Measurements from ENCODE around the gene DNAJC16.
"Not testable (repeated sequence)": the region's sequence is repeated elsewhere in the genome, so short reads cannot be mapped to it uniquely, and the experiment has no call there.

The DNAJC16 gene

DNA sequence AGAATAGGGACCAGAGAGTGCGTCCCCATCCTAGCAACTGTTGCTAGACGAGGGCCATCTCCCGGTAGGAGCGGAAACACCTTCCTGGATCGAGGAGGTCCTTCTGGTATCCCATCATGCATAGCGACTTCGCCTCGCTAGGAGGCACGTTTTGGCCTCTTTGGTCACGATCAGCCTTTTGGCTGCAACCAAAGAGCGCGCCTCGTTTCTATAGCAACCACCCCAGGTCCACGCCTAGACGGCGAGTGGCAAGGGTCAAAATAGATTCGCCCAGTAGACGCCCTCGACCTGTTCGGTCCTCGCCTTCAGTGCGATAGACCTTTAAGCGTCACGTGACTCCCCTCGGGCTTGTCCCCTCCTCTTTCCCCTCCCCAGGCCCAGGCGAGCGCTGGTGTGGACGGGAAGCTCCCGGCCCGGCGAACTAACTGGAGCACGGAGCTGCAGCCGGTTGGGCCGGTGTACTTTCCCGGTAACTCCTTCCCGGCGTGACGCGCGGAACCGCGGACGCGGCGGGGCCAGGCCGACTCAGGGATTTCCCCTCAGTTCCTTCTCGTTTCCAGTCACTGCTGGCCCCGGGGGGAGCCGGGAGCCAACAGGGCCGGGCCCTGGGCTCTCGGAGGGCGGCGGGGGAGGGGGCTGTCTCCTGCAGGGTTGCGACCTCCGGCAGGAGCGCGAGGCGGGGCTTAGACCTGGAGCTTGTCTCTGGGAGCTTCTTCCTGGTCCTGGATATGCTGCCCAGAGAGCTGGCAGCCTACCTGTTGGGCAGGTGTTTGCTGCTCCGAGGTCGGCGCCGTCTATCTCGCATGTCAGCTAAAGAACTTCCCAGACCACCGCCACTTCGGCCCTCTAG lies at the start of gene DNAJC16:
Gene DNAJC16, plus strand, starts transcription at position 359 of the 850 bp plus-strand sequence. CDS start 2,258 bp downstream, outside the sequence.
- peak; percentile 100 for DNase-seq

DNA sequence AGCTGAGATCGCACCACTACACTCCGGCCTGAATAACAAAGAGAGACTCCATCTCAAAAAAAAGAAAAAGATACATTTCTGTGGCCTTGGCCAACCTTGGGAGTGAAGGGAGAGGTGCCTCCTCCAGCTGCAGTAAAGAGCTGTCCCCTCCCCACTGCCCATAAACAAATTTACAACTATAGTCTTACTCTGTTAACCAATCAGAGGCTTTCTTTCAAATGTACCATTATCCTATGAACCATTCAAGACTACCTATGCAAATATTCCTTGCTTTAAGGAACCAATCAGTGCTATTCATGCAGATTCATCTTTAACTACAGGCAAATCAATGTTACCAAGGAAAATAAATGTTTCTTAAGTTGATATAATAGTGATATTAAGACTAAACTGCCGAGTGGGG lies 49.7 kb upstream of the DNAJC16 start:
- DNase-seq: no peak

DNA sequence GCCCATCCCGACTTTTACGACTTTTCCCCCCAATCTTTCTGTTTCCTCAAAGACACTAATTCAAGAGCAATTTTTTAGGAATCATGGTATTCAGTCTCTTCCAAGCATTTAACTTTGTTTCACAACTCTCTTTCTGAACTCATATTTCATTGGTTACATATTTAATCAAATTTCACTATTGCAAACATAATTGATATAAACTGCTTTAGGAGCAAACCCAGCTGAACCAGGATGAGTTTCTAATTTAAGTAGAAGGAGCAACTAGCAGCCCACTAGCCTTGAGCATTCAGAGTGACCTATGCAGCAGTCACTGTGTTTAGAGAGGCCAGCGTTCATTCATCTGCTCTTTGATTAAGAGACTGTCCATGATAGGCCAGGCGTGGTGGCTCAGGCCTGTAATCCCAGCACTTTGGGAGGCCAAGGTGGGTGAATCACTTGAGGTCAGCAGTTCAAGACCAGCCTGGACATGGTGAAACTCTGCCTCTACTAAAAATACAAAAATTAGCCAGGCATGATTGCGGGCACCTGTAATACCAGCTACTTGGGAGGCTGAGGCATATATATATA lies 48.9 kb upstream of the DNAJC16 start:
- no peak for DNase-seq

DNA sequence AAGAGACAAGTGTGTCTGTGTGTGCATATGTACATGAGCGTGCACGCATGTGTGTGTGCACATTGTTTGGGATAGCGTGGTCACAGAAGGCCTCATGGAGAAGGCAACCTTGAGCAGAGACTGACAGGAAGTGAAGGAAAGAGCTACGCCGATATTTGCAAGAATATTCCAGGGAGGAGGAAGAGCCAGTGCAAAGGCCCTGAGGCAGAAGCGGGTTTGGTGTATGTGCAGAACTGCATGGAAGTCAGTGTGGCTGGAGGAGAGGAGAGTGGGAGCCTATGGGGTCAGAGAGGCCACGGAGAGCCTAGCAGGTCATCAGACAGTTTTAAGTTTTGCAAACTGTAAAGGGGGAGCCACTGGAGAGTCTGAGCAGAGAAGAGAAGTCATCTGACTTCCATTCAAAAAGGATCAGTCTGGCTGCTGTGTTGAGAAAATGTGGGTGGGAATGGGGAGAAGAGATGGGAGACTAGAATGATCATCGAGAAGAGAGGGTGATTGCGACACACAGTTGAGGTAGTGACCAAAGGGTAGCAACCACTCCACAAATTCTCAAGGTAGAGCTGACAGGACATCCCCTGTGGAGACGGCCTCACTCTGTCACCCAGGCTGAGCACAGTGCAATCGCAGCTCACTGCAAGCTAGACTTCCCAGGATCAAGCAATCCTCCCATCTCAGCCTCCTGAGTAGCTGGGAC lies 46.8 kb upstream of the DNAJC16 start:
- no peak for DNase-seq

DNA sequence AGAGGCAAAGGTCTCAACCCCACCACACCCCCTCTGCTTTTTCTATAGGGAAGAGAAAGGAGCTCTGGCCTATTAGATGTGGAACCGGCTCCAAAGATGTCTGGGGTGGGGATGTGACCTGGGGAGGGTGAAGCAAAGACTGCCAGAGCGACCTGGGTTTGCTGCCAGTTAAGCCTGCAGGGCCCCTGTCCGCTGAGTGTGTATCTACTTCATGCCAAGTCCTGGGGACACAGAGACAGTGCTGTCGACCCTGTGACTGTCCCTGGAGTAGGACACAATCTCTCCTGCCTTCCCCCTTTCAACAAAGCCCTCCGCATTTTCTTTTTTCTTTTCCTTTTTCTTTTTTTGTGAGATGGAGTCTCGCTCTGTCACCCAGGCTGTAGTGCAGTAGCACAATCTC lies 44.2 kb upstream of the DNAJC16 start:
- DNase-seq: not testable (repeated sequence)

DNA sequence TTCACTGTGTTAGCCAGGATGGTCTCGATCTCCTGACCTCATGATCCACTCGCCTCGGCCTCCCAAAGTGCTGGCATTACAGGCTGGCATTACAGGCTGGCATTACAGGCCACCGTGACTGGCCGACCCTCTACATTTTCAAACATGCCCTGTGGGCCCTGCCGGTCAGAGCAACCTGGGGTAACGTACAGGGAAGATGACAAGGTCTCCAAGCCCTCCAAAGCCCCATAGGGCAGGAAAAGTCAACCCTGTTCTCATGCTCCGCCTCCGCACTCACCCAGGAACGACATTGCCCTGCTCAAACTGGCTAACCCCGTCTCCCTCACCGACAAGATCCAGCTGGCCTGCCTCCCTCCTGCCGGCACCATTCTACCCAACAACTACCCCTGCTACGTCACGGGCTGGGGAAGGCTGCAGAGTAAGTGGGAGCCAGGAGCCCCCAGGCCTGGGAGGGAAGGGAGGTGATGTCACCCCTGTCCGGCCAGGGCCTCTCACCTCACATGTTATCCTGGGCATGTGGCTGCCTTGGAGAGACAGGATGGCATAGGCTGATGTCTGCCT lies 43.6 kb upstream of the DNAJC16 start:
- DNase-seq: not testable (repeated sequence)

DNA sequence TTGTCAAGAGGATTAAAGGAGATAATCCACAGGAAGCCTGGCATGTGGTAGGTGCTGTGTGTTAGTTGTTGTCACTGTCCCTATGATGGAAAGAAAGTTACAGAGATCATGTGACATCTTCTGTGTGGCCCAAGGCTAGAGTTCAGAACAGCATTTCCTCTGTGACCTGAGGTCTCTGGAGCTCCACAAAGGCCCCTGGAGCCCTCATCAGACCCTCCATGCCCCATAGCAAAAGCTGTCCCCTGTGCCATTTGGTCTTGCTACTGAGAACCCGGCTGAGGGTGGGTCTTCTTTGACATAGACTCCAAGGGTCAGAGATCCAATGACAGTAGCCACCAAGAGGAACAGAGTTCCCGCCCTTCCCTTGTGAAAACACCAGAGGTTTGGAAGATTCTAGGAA lies 42.7 kb upstream of the DNAJC16 start:
- DNase-seq: no peak

DNA sequence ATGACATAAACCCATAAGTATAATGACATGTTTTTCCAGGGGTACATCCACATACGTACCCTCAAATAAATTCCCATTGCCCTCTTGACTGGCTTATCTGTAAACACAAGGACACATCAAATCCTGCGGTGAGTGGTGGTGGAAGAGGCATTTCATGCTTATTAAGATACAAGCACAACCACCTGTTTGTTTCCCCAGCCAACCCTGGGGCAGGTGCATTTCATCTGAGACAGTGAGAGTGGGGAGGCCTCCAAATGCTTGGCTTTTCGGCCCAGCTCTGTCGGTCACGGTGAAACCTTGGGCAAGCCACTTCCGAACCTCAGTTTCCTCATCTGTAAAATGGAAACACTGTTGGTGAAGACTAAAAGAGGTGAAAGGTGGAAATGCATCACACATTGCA lies 42.2 kb upstream of the DNAJC16 start:
- not testable (repeated sequence) for DNase-seq

DNA sequence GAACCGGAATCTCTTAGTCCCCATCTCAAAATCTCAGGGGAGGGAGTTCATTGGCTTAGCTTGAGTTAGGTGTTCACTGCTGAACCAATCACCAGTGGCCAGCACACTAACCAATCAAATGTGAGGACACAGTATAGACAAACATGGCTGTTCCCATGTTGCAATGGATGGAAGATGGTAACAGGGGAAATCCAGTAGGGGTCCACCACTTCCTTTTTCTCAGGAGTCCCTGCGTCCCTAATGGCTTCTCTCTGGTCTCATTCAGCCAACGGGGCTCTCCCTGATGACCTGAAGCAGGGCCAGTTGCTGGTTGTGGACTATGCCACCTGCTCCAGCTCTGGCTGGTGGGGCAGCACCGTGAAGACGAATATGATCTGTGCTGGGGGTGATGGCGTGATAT lies 41.0 kb upstream of the DNAJC16 start:
- DNase-seq: no peak

DNA sequence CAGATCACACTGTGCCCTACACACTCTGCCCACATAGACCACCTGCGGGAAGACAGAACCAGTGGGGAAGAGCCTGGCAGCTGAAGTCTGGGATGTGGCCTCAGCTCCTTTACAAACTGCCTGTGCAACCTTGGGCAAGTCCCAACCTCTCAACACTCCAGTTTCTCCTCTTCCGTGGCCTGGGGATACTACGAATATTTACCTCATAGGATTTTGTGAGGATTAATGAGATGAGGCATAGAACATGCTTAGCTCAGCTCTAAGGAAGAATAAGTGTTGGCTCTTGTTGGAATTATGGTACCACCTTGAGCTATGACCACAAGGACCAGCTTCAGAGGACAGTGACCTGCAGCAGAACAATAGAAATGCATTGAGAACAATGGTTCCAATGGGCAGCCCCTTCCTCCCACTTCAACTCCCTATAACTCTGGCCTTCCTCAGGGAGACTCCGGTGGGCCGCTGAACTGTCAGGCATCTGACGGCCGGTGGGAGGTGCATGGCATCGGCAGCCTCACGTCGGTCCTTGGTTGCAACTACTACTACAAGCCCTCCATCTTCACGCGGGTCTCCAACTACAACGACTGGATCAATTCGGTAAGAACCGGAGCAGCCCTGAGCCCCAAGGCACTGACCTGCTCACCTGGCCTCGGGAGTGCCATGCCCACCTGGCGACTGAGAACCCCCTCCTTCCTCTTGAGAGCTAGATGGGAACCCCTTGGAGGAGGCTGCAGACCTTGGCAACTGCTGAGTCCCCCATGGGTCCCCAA lies 39.6 kb upstream of the DNAJC16 start:
- not testable (repeated sequence) for DNase-seq

DNA sequence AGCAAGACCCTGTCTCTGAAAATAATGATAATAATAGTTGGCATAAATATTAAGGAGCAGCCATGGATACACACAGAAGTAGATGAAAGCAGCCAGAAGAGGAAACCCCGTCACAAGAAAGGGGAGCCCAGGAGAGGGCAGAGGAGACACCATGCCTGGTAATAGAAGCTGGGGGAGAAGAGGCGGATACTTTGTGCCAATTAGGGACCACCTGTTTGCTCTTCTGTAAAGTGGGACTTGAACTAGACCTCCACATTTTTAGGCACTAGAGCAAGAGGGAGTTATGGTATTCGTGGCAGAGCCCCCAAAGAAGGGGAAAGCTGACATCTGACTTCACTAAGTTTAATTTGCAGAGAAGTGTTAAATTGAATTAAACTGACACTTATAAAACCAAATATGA lies 38.3 kb upstream of the DNAJC16 start:
- DNase-seq: no peak

DNA sequence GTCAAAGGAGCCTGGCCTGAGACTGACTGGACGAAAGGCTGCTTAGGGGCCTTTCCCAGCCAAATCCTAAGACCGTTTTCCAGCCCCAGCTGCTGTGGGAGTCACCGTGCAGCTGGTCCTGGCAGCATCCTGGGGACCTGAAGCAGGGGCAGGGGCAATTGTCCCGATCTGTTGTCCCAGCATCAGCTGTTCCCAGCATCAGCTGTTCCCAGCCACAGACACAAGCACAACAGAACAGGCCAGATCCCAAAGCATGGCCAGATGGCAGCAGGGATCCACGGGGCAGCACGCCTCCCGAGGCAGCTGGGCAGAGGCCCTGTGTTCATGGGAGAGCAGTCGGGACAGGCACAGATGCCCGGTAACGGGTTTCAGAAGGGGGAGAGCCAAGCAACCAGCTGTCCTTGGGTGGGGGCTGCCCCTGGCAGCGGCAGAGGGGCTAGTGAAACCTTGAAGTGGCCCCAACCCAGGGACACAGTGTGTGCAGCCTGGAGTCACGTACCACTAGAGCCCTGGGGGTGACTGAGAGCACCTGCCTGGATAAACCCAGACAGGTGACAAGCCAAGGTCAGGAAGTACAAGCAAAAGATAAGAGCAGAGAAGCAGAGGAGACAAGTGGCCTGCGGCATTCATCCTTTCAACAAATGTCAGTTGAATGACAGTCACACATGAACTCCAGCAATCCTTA lies 37.5 kb upstream of the DNAJC16 start:
- DNase-seq: no peak

DNA sequence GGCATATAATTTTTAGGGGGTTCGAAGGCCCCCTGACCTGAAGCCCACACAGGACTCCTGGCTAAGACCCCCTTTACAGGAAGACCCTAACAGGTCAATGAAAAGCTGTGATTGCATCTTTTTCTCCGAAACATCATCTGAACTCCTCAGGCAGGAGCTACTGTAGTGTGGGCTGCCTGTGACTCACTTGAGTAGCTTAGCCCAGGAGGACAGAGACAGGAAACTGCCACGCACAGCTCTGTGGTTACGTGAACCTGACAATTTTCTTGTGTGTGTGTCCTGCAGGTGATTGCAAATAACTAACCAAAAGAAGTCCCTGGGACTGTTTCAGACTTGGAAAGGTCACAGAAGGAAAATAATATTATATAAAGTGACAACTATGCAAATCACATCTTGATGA lies 35.6 kb upstream of the DNAJC16 start:
- DNase-seq: peak; percentile 49

DNA sequence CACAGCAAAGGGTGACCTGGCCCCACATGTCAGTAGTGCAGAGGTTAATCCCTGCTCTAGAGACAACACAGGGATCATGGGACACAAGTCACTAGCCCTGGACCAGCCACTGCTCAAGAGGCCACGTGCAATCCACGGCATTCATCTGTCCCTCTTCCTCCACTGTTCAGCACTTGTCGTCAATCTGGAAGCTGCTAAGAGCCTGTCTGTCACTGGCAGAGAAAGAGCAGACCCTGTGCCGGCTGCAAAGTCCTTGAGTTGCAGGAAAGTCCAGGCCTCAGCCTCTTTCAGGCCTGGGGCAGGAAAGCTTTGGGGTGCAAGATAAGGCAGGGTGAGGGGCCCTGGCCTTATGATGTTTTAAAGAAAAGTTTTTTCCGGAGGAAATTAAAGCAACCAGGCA lies 34.1 kb upstream of the DNAJC16 start:
- DNase-seq: no peak

DNA sequence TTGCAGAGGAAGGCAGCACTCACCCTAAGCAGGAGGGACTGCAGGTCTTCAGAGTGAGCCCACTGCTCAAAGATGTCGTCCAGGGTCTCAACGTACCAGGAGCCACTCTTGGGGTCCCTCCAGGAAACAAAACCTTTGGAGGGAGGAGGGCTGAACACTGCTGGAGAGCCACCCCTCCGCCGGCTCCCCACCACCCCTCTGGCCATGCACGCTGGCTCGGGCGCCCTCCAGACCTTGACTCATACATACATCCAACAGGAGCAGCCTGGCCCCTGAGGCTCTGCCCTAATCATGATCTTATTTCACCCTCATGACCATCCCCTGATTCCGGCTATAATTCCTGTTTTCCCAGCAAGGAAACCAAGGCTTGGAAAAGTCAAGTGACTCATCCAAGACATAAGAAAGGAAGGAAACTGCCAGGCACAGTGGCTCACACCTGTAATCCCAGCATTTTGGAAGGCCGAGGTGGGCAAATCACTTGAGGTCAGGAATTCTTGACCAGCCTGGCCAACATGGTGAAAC lies 32.7 kb upstream of the DNAJC16 start:
- DNase-seq: no peak

DNA sequence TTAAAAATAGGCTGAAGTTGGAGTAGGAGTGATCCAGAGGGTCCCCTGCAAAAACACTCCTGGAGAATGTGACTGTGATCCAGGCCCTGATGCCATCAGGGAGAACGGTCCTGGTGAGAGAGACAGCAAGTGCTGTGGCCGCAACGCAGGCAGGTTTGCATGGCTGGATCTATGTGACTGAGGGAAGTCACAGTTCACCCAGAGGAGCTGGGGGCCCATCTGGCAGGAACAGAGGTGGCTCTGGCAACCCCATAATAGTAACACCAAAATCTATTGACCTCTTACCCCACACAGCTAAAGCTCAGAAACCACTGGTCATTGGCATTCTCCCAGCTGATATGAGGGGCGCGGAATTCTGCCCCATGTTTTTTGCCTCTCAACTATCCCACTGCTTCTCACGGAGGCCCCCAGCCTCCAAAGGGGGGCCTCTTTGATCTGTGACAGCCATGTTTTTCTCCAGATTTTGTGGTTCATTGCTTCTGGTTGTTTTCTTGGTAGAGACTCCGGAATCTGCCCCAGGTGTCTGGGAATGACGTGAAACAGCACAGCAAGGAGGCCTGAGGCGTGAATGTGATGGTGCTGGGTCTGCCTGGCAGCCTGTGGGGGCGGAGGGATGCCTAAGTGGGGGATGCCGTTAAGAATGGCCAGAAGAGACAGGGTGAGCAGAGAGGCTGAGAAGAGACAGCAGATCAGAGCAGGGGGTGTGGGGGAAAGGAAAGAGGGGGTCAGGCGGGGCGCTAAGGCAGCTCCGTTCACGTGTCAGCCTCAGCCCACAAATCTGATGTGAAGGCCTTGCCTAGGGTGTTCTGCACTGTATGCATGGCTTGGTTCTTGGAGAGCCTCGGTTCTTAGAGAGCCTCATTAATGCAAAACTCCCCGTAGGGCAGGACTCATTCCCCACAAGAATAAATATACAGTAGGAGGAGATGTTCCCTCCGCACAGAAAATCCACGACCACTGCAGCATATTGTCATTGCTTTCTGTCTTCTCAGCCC lies 26.2 kb upstream of the DNAJC16 start:
- no peak for DNase-seq

DNA sequence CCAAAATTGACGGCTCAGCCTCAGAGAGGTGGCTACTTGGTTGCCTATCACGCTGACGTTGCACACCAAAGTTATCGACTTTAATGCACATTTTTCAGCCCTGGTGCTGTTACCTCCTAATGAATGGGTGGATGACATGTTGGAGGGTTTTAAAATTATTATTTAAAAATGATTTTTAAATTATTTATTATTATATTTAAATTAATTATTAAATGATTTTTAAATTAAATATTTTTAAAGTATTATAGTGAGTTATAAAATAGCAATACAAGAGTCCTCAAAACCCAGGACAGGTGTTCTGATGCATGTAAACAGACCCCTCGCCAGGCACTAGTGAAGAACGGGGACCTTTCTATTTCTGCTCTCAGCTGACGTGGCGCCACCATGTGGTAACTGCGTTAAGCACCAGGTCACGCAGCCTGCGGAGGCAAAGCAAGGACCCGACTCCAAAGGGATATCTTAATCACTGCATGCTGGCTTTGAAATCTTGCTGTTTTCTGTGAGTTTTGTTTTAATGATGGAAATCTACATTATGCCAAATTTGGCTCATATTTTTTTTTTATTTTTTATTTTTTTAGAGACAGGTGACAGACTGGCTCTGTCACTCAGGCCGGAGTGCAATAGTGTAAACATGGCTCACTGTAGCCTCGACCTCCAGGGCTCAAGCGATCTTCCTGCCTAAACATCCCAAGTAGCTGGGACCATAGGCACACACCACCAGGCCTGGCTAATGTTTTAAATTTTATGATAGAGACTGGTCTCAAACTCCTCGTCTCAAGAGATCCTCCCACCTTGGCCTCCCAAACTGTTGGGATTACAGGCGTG lies 25.2 kb upstream of the DNAJC16 start:
- peak; percentile 67 for DNase-seq

DNA sequence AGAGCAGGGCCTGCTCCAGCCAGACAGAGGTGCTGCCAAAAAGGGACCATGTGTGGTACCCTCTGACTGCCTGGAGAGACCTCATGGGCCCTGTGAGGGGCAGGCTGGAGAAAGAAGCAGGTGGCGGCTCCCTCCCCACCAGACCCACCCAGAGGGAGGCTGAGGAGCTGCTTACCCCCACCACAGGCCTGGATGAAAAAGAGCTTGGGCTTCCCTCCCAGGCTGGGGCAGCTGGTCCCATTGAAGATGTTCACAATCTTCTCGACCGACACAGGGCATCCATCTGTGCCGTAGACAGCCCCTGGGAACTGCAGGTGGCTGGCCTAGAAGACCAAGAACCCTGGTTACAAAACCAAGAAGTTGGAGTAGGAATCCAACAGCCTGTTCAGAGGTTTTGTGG lies 22.2 kb upstream of the DNAJC16 start:
- no peak for DNase-seq

DNA sequence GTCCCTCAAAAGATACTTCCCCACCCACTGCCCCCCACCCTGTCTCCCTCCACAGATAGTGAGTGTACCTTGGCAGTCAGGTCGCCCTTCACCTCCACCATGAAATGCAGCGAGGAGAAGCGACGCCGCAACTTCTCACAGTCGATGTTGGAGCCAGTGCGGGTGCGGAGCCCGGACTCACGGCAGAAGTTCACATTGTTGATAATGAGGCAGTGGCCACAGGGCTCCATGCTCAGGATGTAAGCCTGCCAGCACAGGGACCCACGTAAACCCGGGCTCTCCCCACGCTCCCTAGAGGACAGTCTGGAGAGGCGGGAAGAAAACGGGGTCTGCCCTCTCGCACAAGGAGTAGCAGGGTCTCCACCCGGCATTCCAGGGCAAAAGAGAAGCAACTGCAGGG lies 19.8 kb upstream of the DNAJC16 start:
- no peak for DNase-seq

DNA sequence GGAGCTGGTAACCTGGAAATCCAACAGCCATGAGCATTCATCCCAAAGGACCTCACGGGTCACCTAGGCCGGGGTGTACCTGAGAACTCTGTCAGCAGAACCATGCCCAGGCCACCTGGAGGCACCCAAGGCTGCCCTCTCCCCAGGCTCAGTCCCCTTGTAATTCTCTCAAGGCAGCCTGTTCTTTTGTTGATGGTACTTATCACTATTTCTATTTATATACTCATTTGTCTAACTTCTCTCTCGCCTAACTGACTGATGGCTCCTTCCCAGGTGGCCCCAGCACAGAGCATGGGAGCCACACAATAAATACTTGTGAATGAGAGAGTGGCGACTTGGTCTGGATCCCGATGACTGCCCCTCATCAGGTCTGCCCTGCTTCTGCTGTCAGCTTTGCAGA lies 19.4 kb upstream of the DNAJC16 start:
- no peak for DNase-seq

Data from activated CD4-positive, alpha-beta T cell treated with anti-CD3 and anti-CD28 coated beads, Interleukin-2, amount 50 U/mL, for 16 hours (primary cell).